ENCODE data around the gene CNTROB.
A peak's percentile ranks its signal among the peaks of the same experiment; 100 is the strongest.

The CNTROB gene

DNA sequence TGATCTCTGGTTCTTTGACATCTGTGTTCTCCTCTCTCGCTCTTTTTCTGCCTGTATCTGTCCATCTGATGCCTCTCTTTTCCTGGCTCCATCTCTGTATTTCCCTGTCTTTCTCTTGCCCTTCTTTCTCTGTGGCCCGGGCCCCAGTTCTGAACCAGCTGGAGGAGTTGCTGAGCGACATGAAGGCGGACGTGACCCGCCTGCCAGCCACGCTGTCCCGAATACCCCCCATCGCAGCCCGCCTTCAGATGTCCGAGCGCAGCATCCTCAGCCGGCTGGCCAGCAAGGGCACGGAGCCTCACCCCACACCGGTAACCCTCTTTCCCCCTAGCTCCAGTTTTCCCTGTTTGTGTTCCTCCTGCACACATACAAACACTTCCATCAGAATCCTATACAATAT lies 21.7 kb upstream of the CNTROB start:
- Histone ChIP-seq H3K79me2 (no peaks in the 10 kb centered on the region), H3K9me3 (ENCODE audit: control insufficient read depth, low read length) (no peaks in the 10 kb centered on the region), H3K4me2 (ENCODE audit: low read length) (no peak overlapping the region), H3K27ac (no peak overlapping the region), H3K27me3 (ENCODE audit: control insufficient read depth, insufficient read depth, low read length) (no peaks in the 10 kb centered on the region), H2AFZ (no peak overlapping the region), H3K4me1 (peaks cover 5% of the 10 kb centered on the region), H3K4me3 (ENCODE audit: low read depth, low read length) (no peak overlapping the region), H3K36me3 (ENCODE audit: control insufficient read depth, insufficient read depth, low read length) (no peaks in the 10 kb centered on the region), H3K9ac (no peak overlapping the region)
- no peak for TF ChIP-seq CTCF (IDR thresholded peaks at IDR 0.05)

- Histone ChIP-seq H3K4me3 (ENCODE audit: low read depth, low read length) (no peak overlapping the region), H3K9ac (no peak overlapping the region), H3K4me1 (peaks cover 5% of the 10 kb centered on the region), H3K4me2 (ENCODE audit: low read length) (no peak overlapping the region), H3K36me3 (ENCODE audit: control insufficient read depth, insufficient read depth, low read length) (no peaks in the 10 kb centered on the region), H3K79me2 (no peaks in the 10 kb centered on the region), H3K9me3 (ENCODE audit: control insufficient read depth, low read length) (no peaks in the 10 kb centered on the region), H3K27me3 (ENCODE audit: control insufficient read depth, insufficient read depth, low read length) (no peaks in the 10 kb centered on the region), H2AFZ (no peak overlapping the region), H3K27ac (no peak overlapping the region)
- no peak for TF ChIP-seq CTCF (IDR thresholded peaks at IDR 0.05)
Measured at GRCh38 chr17:7910711-7911110, 21.3 kb upstream of the CNTROB start.

GRCh38 chr17:7911116-7911515 lies 20.9 kb upstream of the CNTROB start:
- Histone ChIP-seq H3K27me3 (ENCODE audit: control insufficient read depth, insufficient read depth, low read length) (no peaks in the 10 kb centered on the region), H3K4me3 (ENCODE audit: low read depth, low read length) (no peak overlapping the region), H3K9ac (no peak overlapping the region), H3K9me3 (ENCODE audit: control insufficient read depth, low read length) (no peaks in the 10 kb centered on the region), H3K27ac (no peak overlapping the region), H3K4me1 (peaks cover 5% of the 10 kb centered on the region), H3K36me3 (ENCODE audit: control insufficient read depth, insufficient read depth, low read length) (no peaks in the 10 kb centered on the region), H3K4me2 (ENCODE audit: low read length) (no peak overlapping the region), H2AFZ (no peak overlapping the region), H3K79me2 (no peaks in the 10 kb centered on the region)
- no peak for TF ChIP-seq CTCF (IDR thresholded peaks at IDR 0.05)

DNA sequence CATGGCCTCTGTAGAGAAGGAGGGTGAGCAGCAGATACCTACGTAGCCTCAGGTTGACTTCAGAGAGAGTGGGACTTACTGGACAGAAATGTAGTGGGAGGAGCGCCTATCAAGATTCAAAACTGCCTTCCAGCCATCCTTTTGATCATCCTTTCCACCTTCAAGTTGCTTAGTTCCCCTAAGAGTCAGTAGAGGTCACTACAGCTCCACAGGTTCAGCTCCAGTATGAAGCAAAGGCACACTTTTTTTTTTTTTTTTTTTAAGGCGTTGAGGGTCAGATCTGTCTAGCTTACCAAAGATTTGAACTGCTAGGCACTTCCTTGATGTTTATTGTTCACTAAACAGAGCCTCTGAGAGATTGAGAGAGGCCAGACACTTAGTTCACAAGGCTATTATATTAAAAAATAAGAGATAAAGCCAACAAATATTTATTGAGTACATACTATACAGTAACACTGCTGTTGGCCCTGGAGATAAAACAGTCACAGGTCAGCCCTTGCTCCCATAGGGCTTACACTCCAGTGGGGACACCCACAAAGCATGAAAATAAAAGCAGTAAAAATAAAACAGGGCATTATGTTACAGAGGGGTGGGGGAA lies 19.0 kb upstream of the CNTROB start:
- Histone ChIP-seq H2AFZ (no peak overlapping the region), H3K9me3 (ENCODE audit: control insufficient read depth, low read length) (no peaks in the 10 kb centered on the region), H3K36me3 (ENCODE audit: control insufficient read depth, insufficient read depth, low read length) (no peaks in the 10 kb centered on the region), H3K9ac (no peak overlapping the region), H3K79me2 (no peaks in the 10 kb centered on the region), H3K27ac (no peak overlapping the region), H3K4me3 (ENCODE audit: low read depth, low read length) (no peak overlapping the region), H3K4me1 (peaks cover 5% of the 10 kb centered on the region), H3K4me2 (ENCODE audit: low read length) (no peak overlapping the region), H3K27me3 (ENCODE audit: control insufficient read depth, insufficient read depth, low read length) (no peaks in the 10 kb centered on the region)
- TF ChIP-seq CTCF (IDR thresholded peaks at IDR 0.05) = peak; percentile 75

- TF ChIP-seq CTCF (IDR thresholded peaks at IDR 0.05) = no peak
- Histone ChIP-seq H3K36me3 (ENCODE audit: control insufficient read depth, insufficient read depth, low read length) (no peaks in the 10 kb centered on the region), H3K27ac (peak overlapping the region; percentile 81), H3K4me3 (ENCODE audit: low read depth, low read length) (peak overlapping the region; percentile 68), H3K27me3 (ENCODE audit: control insufficient read depth, insufficient read depth, low read length) (no peaks in the 10 kb centered on the region), H3K9me3 (ENCODE audit: control insufficient read depth, low read length) (no peaks in the 10 kb centered on the region), H3K4me2 (ENCODE audit: low read length) (peak overlapping the region; percentile 90), H3K79me2 (no peaks in the 10 kb centered on the region), H2AFZ (peak overlapping the region; percentile 83), H3K9ac (no peak overlapping the region), H3K4me1 (peaks cover 5% of the 10 kb centered on the region)
Measured at GRCh38 chr17:7915179-7915610, 16.8 kb upstream of the CNTROB start.

Data from parathyroid adenoma (tissue), 2 donors.